Activated CD4-positive, alpha-beta memory T cell treated with anti-CD3 and anti-CD28 coated beads for 36 hours (primary cell): ENCODE measurements around the gene TCHP. TPM values are rescaled to one million over a fixed set of nuclear protein-coding genes. Genes with fewer than 3 reads are reported as not detected.

ENCODE experiments used
- total RNA-seq, 2 experiments: library from RNA; stranded (reverse); gene quantifications; one replicate each; pipeline ENCODE4 v1.2.3, GENCODE V29; 2021

The TCHP gene
- total RNA-seq, 2 experiments from 2014 or later: 21.2 to 21.3 TPM

Other genes starting within 250 kb of the TCHP start
- under 1 TPM; 0.29 to 0.55 TPM for gene FAM222A, start 186.4 kb upstream of the TCHP start, total RNA-seq
- gene TRPV4, start 66.9 kb upstream of the TCHP start, total RNA-seq: not detected
- 10 to 100 TPM; 20.9 to 21.1 TPM for gene GLTP, start 19.7 kb upstream of the TCHP start, total RNA-seq
- gene GIT2, start 96.1 kb downstream of the TCHP start, total RNA-seq: 10 to 100 TPM; 52.1 to 56.7 TPM
- 10 to 100 TPM; 45.0 to 46.6 TPM for gene ANKRD13A, start 99.2 kb downstream of the TCHP start, total RNA-seq
- gene C12orf76, start 148.2 kb downstream of the TCHP start, total RNA-seq: 10 to 100 TPM; 14.2 to 17.1 TPM
- gene IFT81, start 224.1 kb downstream of the TCHP start, total RNA-seq: 1 to 10 TPM; 2.9 to 3.4 TPM